ENCODE data around the gene PHF14.

DNA sequence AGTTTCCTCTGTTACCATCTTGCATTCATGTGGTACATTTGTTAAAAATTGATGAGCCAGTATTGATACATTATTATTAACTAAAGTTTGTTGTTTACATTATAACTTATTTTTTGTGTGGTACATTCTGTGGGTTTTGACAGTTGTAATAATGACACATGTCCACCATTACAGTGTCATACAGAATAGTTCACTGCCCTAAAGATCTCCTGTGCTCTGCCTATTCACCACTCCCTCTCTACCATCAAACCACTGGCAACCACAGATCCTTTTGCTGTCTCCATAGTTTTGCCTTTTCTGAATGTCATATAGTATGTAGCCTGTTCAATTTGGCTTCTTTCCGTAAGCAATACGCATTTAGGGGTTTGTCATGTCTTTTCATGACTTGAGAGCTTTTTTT lies 156.9 kb downstream of the PHF14 start:
- TF ChIP-seq, protein P1, sequence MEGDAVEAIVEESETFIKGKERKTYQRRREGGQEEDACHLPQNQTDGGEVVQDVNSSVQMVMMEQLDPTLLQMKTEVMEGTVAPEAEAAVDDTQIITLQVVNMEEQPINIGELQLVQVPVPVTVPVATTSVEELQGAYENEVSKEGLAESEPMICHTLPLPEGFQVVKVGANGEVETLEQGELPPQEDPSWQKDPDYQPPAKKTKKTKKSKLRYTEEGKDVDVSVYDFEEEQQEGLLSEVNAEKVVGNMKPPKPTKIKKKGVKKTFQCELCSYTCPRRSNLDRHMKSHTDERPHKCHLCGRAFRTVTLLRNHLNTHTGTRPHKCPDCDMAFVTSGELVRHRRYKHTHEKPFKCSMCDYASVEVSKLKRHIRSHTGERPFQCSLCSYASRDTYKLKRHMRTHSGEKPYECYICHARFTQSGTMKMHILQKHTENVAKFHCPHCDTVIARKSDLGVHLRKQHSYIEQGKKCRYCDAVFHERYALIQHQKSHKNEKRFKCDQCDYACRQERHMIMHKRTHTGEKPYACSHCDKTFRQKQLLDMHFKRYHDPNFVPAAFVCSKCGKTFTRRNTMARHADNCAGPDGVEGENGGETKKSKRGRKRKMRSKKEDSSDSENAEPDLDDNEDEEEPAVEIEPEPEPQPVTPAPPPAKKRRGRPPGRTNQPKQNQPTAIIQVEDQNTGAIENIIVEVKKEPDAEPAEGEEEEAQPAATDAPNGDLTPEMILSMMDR (IDR thresholded peaks at IDR 0.05), result no peak
- no peak for TF ChIP-seq POLR2A (IDR thresholded peaks at IDR 0.05; ENCODE audit: low read length)
- no peak for TF ChIP-seq CBX2 (IDR thresholded peaks at IDR 0.05; ENCODE audit: borderline replicate concordance, low read depth)
- TF ChIP-seq CHD2 (IDR thresholded peaks at IDR 0.05; ENCODE audit: low read length, partially characterized antibody), result no peak
- no peak for TF ChIP-seq SMC3 (IDR thresholded peaks at IDR 0.05)
- TF ChIP-seq, protein P2, sequence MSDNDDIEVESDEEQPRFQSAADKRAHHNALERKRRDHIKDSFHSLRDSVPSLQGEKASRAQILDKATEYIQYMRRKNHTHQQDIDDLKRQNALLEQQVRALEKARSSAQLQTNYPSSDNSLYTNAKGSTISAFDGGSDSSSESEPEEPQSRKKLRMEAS (IDR thresholded peaks at IDR 0.05), result no peak
- TF ChIP-seq, protein P3, sequence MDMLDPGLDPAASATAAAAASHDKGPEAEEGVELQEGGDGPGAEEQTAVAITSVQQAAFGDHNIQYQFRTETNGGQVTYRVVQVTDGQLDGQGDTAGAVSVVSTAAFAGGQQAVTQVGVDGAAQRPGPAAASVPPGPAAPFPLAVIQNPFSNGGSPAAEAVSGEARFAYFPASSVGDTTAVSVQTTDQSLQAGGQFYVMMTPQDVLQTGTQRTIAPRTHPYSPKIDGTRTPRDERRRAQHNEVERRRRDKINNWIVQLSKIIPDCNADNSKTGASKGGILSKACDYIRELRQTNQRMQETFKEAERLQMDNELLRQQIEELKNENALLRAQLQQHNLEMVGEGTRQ (IDR thresholded peaks at IDR 0.05), result no peak
- TF ChIP-seq KDM1A (IDR thresholded peaks at IDR 0.05; ENCODE audit: low read depth), result no peak

All from A549 (cell line).